PFSK-1 (cell line): ENCODE data around the gene ZNF644.

Source experiments
- FOXP2 ChIP-seq: optimal IDR thresholded peaks from 2 replicates; pipeline ENCODE3; 2011; ENCODE audit warnings: borderline replicate concordance, control low read depth, inconsistent platforms; ENCODE audit not compliant: insufficient read depth; ENCODE audit errors: extremely low read length, extremely low read depth
- POLR2AphosphoS5 ChIP-seq: IDR thresholded peaks from 2 replicates; pipeline ENCODE4 v1.6.1; 2012; ENCODE audit warnings: low read depth, mild to moderate bottlenecking, control low read depth, low read length, moderate library complexity
- SIN3A ChIP-seq: IDR thresholded peaks from 2 replicates; pipeline ENCODE4 v1.6.1; 2012; ENCODE audit warnings: mild to moderate bottlenecking, low read length, moderate library complexity, borderline replicate concordance; ENCODE audit not compliant: insufficient read depth
- TAF1 ChIP-seq: IDR thresholded peaks from 2 replicates; pipeline ENCODE4 v1.6.1; 2012; ENCODE audit warnings: low read length, control low read depth, borderline replicate concordance; ENCODE audit not compliant: insufficient read depth
- TF ChIP-seq, protein P1 (sequence below), 2 experiments: IDR thresholded peaks; 2 replicates each; pipeline versions ENCODE4 v1.6.1 to v1.8.0; 2011 to 2012; ENCODE audit warnings: low read depth in 2 of 2, low read length in 2 of 2, control low read depth in 1 of 2, inconsistent platforms in 1 of 2, mild to moderate bottlenecking in 1 of 2, moderate library complexity in 1 of 2; ENCODE audit not compliant: insufficient read depth in 1 of 2

The ZNF644 gene

DNA sequence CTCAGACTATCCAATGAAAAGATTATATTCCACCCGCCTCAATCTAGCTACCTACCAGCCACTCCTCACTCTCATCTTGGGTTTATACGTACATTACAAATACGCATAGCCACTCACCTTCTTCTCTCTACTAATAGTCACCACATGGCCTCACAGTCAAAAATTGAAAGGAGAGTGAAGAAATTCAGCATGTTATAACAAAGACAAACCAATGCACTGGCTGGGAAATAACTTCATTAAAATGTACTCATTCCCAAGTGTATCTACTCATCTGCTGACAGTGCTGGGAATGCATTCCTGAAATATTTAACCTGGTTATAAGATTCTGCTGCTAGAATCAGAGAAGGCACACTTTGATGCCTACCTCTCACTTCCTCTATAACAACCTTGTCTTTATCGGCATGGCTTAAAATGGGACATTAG, 6.5 kb downstream of the ZNF644 start:
- TF ChIP-seq FOXP2 (no peak), SIN3A (no peak), TAF1 (no peak), POLR2AphosphoS5 (no peak)
- TF ChIP-seq, protein P1, sequence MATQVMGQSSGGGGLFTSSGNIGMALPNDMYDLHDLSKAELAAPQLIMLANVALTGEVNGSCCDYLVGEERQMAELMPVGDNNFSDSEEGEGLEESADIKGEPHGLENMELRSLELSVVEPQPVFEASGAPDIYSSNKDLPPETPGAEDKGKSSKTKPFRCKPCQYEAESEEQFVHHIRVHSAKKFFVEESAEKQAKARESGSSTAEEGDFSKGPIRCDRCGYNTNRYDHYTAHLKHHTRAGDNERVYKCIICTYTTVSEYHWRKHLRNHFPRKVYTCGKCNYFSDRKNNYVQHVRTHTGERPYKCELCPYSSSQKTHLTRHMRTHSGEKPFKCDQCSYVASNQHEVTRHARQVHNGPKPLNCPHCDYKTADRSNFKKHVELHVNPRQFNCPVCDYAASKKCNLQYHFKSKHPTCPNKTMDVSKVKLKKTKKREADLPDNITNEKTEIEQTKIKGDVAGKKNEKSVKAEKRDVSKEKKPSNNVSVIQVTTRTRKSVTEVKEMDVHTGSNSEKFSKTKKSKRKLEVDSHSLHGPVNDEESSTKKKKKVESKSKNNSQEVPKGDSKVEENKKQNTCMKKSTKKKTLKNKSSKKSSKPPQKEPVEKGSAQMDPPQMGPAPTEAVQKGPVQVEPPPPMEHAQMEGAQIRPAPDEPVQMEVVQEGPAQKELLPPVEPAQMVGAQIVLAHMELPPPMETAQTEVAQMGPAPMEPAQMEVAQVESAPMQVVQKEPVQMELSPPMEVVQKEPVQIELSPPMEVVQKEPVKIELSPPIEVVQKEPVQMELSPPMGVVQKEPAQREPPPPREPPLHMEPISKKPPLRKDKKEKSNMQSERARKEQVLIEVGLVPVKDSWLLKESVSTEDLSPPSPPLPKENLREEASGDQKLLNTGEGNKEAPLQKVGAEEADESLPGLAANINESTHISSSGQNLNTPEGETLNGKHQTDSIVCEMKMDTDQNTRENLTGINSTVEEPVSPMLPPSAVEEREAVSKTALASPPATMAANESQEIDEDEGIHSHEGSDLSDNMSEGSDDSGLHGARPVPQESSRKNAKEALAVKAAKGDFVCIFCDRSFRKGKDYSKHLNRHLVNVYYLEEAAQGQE (IDR thresholded peaks at IDR 0.05; ENCODE audit: insufficient read depth in 1 of 2, low read depth in 2 of 2, low read length in 2 of 2): no peak

DNA sequence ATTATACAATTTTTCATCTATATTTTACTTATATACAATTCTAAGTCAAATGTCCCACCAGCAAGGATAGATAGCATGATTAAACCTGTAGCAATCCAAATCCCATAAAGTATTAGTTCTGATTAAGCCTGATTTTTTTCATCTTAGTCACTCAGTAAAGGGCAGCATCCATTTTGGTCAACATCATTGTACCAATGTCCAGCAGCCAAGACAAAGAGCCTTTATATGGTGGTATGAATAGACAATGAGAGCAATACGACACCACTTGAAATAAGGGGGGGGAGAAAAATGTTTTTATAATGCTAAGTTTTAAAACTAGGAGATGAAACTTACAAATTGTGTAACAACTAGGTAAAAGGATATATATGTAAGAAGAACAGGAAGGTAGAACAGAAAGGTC, 7.4 kb downstream of the ZNF644 start:
- TF ChIP-seq, protein P1 (IDR thresholded peaks at IDR 0.05; ENCODE audit: insufficient read depth in 1 of 2, low read depth in 2 of 2, low read length in 2 of 2): no peak
- TF ChIP-seq SIN3A (no peak), POLR2AphosphoS5 (no peak), TAF1 (no peak), FOXP2 (no peak)

DNA sequence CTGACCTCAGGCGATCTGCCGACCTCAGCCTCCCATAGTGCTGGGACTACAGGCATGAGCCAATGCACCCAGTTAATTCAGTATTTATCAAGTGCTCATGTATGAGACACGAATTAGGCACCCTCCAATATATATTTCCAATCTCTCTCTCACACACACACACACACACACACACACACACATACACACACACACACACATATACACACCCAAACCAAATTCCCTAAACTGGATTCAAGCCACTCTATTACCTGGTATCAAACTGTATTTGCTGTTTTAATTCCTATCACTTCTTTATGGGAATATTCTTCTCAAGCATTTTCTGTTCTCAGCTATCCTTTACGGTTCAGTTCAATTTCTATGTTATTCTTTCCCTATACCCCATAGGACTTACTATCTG, 8.5 kb downstream of the ZNF644 start:
- TF ChIP-seq FOXP2: no peak
- TF ChIP-seq, protein P1 (IDR thresholded peaks at IDR 0.05; ENCODE audit: insufficient read depth in 1 of 2, low read depth in 2 of 2, low read length in 2 of 2): no peak
- no peak for TF ChIP-seq POLR2AphosphoS5
- TF ChIP-seq SIN3A: no peak
- no peak for TF ChIP-seq TAF1

DNA sequence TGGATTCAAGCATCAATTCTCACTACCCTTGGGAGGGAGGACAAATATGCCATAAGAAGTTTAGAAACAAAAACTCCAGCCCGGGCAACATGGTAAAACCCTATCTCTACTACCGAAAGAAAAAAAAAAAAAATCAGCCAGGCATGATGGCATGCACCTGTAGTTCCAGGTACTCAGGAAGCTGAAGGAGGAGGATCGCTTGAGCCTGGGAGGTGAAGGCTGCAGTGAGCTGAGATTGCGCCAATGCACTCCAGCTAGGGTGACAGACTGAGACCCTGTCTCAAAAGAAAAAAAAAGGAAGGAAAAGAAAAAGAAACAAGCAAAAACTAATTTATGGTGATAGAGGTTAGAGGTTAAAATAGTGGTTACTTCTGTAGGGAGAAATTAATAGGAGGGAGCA, 9.6 kb downstream of the ZNF644 start:
- TF ChIP-seq POLR2AphosphoS5: no peak
- TF ChIP-seq TAF1: no peak
- TF ChIP-seq FOXP2: no peak
- no peak for TF ChIP-seq SIN3A
- TF ChIP-seq, protein P1 (IDR thresholded peaks at IDR 0.05; ENCODE audit: insufficient read depth in 1 of 2, low read depth in 2 of 2, low read length in 2 of 2): no peak

DNA sequence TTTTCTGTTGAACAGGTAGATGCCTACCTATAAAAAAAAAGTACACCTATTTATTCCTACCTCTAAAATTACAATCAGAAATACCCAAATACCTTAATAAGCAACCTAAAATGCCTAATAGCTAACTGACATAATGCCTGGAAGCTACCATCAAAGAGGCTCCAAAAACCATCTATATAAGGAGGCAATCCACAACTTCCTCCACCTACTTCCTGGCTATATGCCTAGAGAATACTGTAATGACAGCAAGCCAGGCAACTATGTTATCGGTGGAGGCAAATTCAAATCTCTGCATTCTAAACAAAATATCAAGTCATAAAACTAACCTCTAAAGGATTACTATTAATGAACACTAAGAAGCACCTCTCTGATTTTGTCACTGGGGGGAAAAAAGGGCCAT, 10.1 kb downstream of the ZNF644 start:
- TF ChIP-seq TAF1 (no peak), FOXP2 (no peak), POLR2AphosphoS5 (no peak), SIN3A (no peak)
- TF ChIP-seq, protein P1 (IDR thresholded peaks at IDR 0.05; ENCODE audit: insufficient read depth in 1 of 2, low read depth in 2 of 2, low read length in 2 of 2): no peak
